Measurements from ENCODE around the gene AGBL4.
"Not testable (repeated sequence)": the region's sequence is repeated elsewhere in the genome, so short reads cannot be mapped to it uniquely, and the experiment has no call there.

AGBL4 gene

DNA sequence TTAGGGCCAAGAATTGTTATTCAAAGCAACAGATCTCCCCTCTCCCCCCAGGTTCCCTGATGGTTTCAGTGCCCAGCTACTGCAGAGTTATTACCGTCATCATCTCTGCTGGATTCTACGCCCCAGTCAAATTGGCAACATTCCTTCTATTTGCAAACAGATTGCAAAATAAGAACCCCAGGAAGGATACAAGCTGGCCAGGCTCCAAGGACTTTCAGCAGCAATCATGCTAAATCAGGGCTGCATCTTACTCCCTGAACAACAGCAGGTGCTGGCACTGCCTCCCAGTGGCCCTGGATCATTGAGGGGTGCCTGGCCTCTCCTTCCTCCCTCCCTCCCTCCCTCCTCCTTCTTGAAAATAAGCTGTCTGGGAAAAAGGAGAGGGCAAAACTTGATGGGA, 725.5 kb downstream of the AGBL4 start:
- peak; percentile 96 for DNase-seq

DNA sequence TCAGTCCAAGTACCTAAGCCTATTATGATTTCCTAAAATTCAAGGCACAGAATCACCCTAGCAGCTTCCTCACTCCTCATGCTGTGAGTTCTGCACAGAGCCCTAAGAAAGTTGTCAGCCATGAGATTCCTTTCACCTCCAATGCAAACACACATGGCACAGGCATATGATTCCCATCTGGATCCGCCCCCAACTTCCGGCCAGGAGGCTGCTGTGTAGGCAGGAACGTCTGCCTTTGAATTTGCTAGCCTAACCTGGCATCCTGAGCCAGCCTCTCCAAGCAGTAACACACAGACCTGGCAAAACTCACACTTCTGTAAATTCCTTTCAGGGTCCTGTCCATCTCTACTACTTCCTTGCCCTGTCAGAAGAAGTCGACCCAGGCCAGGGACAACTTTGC, 726.0 kb downstream of the AGBL4 start:
- peak; percentile 88 for DNase-seq

DNA sequence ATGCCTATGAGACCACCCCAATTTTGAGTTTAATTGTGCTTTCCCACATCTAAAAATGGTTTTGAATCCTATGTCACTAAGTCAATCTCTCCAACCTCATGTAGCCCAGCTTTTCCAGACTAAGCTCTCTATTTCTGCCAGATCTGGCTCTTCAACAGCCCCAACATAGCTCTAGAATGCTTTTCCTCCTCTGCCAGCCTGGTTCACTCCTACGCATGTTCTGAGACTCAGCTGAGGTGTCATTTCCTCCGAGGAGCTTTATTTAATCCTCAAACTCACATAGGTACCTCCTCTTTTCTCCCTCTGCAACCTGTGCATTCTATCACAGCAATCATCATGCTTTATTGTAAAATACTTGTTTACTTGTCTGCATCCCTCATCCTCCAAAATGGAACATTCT, 729.2 kb downstream of the AGBL4 start:
- DNase-seq = no peak

DNA sequence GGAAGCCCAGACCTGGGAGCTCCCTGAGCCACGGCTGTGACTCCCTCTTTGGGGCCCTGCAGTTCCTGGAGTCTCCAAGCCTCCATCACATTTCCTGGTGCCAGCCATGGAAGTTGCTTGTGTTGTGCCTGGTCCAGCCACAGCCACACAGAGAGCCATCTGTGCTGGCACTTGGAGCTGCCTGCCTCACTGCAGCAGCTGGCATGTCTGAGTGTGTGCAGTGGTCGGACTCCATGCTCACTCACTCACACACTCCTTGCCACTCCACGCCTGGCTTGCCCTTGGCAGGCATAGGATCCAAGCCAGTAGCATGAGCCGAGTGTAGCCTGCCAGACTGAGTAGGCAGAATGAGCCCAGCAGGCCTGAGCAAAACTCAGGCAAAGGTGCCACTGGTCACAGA, 730.7 kb downstream of the AGBL4 start:
- DNase-seq = no peak

DNA sequence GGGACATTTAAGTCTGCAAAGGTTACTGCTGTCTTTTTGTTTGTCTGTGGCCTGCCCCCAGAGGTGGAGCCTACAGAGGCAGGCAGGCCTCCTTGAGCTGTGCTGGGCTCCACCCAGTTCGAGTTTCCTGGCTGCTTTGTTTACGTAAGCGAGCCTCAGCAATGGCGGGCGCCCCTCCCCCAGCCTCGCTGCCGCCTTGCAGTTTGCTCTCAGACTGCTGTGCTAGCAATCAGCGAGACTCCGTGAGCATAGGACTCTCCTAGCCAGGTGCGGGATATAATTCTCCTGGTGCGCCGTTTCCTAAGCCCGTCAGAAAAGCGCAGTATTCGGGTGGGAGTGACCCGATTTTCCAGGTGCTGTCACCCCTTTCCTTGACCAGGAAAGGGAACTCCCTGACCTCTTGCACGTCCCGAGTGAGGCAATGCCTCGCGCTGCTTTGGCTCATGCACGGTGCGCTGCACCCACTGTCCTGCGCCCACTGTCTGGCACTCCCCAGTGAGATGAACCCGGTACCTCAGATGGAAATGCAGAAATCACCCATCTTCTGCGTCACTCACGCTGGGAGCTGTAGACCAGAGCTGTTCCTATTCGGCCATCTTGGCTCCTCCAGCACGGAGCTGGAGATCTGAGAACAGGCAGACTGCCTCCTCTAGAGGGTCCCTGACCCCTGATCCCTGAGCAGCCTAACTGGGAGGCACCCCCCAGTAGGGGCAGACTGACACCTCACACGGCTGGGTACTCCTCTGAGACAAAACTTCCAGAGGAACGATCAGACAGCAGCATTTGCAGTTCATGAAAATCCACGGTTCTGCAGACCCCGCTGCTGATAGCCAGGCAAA, 766.3 kb downstream of the AGBL4 start:
- DNase-seq = not testable (repeated sequence)

DNA sequence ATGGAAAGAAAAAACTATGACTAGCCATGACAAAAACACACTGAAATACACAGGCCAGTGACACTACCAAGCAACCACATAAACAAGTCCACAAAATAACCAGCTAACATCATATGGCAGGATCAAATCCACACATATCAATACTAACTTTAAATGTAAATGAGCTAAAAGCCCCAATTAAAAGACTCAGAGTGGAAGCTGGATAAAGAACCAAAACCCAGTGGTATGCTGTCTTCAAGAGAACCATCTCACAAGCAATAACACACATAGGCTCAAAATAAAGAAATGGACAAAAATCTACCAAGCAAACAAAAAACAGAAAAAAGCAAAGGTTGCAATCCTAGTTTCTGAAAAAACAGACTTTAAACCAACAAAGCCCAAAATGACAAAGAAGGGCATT, 770.8 kb downstream of the AGBL4 start:
- DNase-seq = no peak

DNA sequence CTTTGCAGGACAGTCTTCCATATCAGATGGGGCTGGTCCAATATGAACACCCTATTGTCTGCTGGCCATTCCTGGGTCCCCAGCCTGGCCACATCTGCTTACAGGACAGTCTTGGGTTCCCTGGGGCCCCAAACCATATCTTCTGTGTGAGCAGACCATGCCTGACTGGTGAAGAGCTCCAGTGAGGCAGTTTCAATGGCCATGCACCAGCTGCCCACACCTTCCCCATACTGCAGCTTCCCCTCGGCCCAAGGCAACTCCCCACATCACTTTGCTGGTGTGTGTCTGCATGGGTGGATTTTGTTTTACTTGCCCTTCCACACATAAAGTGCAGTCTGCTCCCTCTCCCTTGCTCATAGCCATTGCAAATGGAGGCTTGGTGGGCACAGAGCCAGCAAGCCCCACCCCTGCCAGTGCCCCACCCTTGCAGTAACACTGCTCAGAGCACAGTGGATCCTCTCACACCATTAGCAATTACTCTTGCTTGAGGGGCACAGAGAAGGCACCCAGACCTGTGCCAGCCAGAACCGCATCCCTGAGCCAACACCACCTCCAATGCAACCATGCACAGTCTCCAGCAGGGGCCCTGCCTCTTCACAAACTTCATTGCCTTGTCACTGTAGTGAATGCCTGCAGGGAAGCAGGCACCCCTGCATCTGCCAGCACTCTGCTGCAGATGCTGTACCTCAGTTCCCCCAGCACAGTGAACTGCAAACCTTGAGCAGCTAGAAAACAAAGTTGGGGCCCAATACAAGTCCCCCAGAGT, 772.6 kb downstream of the AGBL4 start:
- DNase-seq = no peak

DNA sequence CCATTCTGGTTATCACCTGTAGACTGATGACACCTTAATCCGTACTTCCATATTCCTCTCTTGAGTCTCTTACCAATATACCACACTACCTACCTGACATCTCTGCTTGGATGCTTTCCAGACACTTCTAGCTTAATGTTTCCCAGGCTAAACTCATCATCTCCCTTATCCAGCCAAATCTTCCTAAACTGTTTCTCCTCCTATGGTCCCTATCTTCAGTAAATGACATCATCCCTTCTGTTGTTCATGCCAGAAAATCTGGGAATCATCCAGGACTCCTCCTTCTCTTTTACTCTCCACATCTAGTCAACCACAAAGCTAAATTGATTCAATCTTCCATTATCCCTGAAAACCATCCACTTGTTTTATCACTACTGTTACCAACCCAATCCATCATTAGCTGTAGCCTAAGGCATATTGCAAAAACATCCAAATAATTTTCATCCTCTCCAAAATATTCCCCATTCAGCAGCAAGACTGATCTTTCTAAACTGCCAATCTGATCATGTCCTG, 783.0 kb downstream of the AGBL4 start:
- DNase-seq = no peak

DNA sequence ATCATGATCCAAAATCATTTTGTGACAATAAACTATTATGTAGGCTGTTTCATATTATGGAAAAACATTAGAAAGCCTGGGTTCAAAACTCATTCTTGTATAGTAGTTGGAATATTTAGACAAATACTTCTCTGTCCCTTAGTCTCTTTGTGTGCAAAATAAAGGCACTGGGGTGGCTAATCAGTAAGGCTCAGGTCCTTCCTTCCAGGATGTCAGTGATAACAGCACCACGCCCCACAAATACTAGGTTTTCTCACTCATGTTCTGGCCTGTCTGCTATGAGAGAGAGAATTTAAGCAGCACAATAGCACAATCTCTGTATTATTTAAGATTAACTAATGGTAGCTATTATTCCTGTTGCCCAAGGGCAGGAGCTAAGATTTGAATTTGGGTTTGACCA, 788.8 kb downstream of the AGBL4 start:
- DNase-seq = no peak

DNA sequence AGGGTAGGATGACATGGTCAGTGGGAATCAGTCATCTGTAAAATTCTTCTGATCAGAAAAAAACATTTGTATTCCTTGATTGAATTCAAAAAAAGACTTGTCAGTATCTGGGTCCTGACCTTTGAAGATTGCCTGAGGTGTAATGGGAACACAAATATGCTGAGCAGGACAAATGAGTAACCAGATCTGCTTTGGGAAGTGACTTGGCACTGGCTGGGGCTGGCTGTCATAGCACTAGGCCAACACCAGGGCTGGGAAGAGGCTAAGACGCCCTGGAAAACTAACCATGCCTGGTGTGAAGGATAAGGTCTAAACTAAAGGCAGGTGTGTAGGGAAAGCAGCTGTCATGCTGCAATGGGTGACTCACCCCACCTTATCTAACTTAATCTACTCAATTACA, 794.2 kb downstream of the AGBL4 start:
- peak; percentile 13 for DNase-seq

DNA sequence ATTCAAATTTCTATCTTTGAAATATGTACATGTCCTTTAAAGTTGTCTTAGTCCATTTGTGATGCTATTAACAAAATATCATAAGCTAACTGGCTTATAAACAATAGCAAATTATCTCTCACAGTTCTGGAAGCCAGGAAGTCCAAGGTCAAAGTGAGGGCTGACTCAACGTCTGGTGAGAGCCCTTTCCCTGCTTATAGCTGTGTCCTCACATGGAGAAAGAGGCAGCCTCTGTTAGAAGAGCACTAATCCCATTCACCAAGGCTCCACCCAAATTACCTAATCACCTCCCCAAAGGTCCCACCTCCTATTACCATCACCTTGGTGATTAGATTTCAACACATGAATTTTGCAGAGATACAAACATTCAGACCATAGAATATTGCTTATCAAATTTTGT, 797.0 kb downstream of the AGBL4 start:
- no peak for DNase-seq

DNA sequence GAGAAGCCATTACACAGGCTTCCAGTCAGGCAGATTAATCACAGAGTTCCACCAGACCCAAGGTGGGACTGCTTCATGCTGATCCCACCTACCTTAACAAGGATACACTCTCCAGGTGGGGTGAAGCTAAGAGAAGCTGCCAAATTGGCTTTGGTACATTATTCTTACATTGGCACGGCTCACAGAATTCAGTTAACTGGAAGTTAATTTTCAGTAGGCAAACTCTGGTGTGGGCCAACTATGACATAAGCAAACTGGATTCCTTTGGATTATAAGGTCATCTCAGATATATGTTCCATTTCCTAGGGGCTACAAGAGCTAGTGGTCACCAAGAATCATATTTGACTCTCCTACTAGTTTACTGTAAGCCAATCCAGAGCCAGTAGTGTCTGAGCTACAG, 798.3 kb downstream of the AGBL4 start:
- DNase-seq = no peak

DNA sequence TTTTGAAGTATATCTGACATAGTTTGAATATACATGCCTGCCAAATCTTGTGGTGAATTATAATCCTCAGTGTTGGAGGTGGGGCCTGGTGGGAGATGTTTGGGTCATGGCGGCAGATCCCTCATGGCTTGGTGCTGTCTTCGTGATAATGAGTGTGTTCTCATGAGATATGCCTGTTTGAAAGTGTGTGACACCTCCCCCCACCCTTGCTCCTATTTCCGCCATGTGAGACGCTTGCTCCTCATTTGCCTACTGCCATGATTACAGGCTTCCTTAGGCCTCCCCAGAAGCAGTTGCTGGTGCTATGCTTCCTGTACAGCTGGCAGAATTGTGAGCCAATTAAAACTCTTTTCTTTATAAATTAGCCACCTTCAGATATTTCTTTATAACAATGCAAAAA, 810.5 kb downstream of the AGBL4 start:
- DNase-seq = peak; percentile 92

DNA sequence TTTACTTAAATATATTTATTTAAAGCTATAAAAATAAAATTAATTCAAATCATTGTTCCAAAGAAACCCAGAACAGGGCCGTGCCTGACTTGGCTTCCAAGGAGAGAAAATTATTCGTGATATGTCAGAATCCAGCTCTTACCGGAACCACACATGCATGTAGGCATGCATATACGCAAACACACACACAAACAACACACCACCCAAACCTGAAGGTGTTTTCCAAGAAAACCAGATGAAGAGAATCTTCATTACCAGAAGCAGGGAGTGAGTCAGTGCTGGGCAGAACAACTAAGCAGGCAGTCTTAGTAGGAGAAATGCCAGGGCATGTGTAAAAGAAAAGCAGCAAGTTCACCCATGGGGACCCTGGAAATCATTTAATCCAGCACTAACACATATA, 815.0 kb downstream of the AGBL4 start:
- DNase-seq = no peak

DNA sequence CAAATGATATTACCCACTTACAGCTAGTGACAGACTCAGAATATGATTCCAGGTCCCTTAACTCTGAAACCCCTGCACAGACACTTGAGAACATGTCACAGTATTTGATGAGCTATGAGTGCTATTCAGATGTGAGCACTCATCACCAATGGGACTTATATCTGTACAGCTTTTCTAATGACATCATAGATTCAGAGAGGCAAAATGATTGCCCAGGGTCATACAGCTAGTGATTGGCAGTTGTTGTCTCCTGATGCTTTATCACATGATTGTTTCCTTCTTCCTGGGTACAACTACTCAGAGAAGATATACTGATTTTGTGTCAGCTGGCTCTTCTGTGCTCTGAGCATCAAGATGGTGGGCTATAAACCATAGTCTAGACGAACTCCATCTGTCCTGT, 819.0 kb downstream of the AGBL4 start:
- no peak for DNase-seq

DNA sequence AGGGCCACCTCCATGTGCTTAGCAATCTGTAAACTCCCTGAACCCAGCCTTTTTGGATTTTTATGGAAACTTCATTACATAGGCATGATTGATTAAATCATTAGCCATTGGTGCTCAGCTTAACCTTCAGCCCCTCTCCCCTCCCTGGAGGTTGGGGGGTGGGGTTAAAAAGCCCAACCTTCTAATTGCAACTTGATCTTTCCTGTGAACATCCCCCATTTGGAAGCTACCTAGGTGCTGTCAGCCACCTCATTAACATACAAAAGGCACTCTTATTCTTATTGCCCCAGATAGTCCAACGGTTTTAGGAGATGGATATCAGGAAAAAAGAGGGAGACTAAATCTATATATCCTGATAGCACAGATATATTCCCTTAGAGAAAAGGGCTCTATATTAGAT, 823.0 kb downstream of the AGBL4 start:
- DNase-seq = no peak

DNA sequence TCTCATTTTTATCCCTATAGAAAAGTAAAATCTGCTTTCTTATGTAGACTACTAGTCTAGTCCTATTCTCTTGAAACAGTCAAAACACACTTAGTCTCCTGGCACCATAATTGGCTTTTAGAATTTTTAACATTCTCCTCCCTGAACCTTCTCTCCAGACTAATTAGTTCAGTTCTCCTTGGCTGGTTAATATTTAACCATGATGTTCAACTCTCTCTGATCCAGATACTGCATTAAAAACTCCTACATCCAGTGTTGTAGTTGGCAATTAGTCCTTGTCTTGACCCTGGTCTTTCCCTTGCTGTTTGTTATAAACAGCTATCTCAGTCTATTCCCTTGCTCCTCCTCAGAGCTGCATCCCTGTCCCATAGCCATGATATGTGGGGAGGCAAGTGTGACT, 824.2 kb downstream of the AGBL4 start:
- DNase-seq = no peak

DNA sequence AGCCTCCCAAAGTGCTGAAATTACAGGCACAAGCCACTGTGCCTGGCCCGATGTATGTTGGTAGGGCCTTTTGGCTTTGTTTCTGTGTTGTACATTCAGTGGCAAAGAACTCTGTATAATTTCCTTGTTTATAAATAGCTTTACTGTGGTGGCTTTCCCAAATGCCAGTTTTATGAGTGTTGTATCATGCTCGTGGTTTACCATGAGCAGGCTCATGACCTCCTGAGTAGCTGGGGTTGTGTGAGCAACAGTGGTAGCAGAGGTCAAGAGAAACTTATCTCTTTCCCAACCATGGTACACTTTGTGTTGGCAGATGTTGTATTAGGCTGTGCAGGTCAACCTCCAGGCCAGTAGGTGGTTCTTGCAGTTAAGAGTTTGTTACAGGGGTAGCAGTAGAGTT, 826.7 kb downstream of the AGBL4 start:
- no peak for DNase-seq

DNA sequence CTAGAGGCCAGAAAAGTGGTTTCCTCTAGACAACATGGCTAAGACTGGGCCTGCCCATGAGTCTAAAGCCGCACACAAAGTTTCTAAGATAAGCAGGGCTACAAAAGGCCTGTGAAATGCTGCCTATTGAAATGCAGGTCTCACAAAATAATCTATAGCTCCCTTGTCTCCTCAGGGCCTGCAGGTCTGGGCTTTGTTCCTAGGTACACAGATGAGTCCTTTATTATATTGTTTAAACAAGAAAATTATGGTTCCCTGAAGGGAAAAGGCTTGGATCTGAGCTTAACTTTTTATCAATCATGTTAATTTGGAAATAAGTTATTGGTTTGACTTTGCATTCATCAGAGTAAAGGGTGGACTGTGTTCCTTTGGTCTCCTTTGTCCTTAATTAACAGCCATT, 833.6 kb downstream of the AGBL4 start:
- peak; percentile 83 for DNase-seq

DNA sequence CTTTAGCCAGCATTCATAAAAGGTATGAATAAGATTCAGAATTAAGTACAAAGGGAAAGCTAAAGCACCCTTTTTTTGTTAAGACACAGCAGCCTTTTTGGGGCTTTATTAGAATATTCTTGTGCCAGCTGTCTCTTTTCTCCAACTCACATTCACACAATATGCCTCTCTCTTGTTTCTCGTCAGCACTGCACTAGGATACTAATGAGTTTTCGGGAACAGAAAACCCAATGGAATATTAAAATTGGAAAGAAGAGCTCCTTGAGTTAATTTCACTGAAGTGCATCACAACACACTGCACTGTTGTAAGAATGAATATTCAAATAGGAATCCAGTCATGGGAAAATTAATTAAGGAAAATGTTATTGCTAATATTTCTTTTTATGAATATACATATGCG, 836.7 kb downstream of the AGBL4 start:
- no peak for DNase-seq

DNA sequence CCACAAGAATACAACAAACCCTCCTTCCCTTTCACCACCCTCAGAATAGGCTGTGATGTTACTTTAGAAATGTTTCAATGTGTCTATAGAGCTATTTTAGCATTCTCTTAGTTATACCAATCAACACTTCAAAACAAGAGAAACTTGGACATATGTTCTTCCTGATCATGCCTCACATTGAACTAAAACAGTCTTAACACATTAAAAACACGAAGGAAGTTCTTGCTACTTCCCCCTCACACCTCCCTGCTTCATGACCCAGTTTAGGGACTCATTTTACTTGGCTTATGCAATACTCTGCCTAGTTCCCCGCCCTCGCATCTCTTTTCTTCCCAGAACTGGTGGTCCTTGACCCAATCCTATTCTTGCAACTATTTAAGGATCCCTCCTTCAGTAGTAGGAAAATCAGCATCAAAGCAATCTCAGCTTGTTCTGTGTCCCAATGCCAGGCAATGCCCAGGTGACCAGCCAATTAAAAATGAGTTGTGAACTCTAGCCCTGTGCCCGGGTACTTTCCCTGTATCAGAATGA, 838.2 kb downstream of the AGBL4 start:
- no peak for DNase-seq

DNA sequence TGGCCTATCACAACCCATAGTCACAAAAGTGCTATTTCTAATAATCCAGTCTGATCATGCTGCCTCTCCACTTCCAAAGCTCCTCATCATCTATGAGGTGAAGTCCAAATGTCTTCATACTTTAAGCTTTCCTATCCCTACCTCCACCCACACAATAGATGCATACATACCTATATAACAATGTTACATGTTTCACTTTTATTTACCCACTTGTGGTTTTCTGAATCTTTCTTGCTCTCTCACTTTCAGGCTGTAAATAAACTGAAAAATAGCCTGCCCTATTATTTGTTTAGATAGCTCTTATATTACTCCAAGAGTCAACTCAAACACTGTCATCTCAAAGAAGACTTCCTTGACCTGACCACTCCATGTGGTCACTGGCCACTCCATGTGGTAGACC, 840.3 kb downstream of the AGBL4 start:
- DNase-seq = no peak

DNA sequence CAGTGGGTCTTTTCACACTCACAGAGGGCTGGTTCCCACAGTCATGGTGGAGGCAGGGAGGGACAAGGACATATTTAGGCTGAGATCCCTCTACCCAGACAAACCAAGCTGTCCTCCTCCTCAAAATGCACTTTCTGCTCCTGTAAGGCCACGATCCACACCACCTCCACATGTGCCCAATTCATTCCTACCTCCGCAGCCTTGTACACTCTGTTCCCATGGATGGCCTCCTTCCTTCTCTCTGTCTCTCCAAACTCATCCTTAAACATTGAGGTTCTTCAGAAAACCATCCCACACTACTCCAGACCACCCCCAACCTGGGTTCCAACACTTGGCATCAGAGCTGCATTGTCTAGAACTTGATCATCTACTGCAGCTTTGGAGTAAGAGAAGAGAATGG, 842.7 kb downstream of the AGBL4 start:
- no peak for DNase-seq

DNA sequence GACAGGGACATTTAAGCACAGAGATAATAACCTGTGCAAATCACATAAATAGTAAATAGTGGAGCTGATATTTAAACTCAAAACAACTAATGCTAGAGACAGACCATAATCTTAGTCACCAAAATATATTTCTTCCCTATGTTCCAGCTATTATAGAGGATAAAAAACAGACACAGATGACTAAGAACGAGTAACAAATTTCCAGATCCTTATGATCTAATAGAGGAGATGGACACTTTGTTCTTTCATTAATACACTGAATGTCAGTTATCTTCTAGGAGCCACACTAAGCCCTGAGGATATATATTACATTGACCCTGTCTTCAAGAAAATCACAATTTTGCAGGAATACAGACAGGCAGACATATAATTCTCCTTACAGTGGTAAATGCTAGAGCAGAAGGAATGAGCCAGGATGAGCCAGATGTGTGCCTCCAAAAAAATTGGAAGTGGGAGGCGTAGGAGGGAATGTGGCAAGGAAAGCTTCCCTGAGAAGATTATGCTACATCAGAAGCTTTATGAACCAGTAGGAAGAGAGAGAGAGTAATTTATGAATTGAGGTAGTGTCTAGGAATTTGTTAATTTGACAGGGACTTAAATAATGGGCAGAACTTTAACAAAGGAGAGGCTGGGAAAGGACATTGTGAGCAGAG, 851.7 kb downstream of the AGBL4 start:
- DNase-seq = no peak

Data from NCI-H69 (cell line).